ENCODE results near the gene PRMT3.
"Not testable (repeated sequence)": the region's sequence is repeated elsewhere in the genome, so short reads cannot be mapped to it uniquely, and the experiment has no call there.

PRMT3 gene

DNA sequence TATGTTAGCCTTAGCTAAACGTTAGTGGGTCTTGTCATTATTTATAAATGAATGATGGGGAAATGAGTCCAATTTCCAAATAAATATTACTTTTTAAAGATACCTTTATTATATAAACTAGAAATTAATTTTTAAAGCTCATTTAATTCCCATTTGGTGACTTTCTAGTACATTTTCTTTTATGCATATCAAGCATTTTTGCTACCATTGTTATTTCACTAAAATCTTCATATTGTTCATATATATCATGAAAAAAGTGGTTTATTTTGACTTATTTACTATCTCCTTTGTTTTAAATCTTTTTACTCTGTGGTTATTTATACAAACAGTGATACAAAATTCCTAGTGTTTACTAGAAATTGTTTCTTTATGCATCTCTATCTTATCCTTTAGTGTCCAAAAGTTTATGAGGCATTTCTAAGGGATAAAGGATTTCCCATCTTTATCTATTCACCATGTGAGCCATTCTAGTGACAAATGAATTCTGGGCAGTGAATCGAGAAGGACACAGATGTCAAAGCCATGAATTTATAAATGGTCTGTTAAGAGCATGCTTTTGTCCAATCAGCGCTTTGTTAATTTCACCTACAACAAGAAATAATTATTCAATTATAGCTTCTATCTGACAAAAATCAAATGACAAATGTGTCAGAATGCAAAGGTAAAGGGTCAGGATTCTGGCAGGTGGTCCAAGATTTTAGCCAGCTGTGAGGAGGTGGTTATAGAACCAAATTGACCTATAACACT is 70.6 kb downstream of the PRMT3 start:
- no peak for DNase-seq (ENCODE audit: low spot score)

DNA sequence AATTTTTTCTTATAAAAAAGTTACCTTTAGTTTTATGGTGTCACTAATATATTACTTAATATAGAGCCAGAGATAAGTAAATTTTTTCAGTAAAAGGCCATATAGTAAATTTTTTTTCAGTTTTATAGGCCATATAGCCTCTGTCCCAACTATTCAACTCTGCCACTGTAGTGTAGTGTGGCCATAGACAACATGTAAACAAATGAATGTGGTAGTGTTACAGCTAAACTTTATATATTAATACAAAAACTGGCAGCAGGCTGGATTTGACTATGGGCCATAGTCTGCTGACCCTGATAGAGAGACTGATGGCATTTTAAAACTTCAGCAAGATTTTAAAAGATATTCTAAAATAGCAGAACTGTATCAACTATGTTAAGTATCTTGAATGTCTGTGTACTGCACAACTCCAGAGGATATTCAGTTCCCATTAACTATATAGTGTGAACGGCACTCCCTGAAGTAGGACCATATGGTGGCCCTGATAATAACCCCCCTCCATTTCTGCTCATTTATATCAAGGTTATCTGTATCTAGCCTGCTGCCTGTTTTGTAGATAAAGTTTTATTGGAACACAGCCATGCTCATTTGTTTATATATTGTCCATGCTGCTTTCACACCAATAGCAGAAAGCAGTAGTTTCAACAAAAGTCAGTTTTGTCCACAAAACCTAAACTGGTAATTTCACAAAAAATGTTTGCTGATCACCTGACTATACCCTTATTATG is 71.6 kb downstream of the PRMT3 start:
- DNase-seq (ENCODE audit: low spot score) = peak; percentile 95

DNA sequence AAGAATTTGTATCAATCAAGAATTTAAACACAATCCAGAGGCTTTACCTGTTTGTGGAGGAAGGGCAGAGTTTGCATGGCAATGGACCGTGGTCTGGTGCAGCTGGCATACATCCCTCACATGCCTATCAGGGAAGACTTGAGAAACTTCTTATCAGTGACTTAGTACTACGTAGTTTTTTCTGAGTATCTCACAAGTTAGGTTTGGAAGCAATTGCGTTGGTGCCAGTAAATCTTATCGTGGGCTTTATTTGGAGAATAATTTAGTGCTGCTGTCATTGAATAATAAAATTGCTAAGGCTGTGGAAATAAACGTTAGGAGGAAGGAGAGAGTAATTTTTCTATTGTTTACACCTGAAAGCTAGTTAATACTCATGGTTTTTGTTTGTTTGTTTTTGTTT is 72.3 kb downstream of the PRMT3 start:
- peak; percentile 86 for DNase-seq (ENCODE audit: low spot score)

DNA sequence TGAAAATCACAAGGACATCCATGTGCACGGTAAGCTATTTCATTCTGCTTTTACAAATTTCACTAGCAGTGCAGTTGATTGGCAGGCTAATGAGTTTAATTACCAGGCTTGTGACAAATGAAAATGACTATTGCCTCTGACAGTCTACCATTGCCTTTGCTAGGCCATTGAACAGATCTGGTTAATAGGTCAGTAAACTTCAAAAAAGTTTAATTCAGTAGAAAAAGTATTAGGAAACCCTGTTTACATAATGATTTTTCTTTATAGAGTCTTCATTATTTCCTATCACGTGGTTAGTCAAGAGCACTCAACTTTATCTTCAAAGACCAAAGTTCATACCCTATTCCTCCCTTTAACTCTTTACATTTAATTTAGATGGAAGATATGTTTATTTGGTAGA is 77.0 kb downstream of the PRMT3 start:
- DNase-seq (ENCODE audit: low spot score) = no peak

DNA sequence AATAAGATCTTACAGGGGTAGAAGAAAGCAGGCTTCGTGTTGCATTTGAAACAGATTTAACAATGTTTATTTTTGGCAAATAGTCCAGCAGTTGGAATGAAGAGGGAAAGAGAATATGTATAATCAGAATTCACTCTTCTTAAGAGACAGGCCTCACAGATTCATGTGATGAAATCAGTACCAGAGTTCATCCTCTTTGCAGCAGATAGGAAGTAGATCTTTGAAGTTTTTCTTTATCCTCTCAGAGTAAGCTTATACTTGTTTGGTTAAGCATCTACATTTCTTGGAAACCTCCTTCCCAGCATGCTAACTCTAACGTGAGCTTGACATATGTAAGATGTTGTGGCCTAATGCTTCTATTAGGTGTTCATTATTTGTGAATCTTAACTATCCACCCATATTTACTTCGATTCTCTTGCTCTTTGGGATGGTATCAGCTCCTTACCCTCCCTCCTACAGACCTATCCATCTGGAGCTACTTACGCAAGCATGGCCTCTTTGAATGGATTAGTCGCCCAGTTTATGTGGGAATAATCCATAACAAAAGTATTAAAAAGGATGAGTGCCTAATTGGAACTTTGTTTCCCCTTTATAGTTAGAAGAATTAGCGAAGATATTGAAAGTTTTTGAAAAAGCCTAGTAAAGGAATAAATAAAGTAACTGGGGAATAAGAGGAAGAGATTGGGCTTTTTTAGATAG is 80.1 kb downstream of the PRMT3 start:
- no peak for DNase-seq (ENCODE audit: low spot score)

DNA sequence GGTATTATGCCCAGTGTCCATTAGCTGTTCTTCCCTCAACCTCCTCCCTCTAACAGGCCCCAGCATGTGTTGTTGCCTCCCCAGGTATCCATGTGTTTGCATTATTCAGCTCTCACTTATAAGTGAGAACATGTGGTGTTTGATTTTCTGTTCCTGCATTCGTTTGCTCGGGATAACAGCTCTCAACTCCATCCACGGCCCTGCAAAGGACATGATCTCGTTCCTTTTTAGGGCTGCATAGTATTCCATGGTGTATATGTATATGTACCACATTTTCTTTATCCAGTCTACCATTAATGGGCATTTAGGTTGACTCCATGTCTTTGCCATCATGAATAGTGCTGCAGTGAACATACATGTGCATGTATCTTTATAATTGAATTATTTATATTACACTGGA is 82.8 kb downstream of the PRMT3 start:
- no peak for DNase-seq (ENCODE audit: low spot score)

DNA sequence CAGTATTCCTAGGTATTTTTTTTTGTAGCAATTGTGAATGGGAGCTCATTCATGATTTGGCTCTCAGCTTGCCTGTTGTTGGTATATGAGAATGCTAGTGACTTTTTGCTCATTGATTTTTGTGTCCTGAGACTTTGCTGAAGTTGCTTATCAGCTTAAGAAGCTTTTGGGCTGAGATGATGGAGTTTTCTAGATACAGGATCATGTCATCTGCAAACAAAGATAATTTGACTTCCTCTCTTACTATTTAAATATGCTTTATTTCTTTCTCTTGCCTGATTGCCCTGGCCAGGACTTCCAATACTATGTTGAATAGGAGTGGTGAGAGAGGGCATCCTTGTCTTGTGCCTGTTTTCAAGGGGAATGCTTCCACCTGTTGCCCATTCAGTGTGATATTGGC is 84.4 kb downstream of the PRMT3 start:
- not testable (repeated sequence) for DNase-seq (ENCODE audit: low spot score)

DNA sequence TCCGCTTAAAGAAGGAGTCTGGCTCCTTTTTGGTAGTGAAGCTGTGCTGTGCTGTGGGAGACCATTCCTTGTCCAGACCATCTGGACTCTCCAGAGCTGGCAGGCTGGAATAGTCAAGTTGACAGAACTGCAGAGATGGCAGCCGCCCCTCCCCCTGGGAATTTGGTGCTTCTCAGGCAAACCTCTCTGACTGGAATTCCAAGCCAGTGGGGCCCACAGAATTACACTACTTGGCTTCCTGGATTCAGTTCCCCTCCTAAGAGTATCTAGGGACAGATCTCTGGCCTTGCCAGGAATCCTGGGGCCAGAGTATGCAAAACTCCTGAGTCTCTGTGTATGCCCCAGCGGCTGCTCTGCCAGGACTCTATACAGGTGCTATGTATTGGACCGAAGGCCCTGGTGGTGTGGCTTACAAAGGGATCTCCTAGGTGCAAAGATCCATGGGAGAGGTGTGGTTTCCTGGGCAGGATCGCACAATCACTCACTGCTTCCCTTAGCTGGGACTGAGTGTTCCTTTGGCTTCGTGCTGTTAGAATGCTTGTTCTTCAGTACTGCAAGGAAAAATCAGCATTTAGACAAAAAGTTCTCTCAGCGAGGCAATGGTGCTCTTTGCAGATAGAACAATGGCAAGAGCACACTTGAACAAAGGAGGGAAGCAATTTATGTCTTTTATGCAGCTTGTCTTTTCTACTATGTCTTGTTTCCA is 86.8 kb downstream of the PRMT3 start:
- no peak for DNase-seq (ENCODE audit: low spot score)

DNA sequence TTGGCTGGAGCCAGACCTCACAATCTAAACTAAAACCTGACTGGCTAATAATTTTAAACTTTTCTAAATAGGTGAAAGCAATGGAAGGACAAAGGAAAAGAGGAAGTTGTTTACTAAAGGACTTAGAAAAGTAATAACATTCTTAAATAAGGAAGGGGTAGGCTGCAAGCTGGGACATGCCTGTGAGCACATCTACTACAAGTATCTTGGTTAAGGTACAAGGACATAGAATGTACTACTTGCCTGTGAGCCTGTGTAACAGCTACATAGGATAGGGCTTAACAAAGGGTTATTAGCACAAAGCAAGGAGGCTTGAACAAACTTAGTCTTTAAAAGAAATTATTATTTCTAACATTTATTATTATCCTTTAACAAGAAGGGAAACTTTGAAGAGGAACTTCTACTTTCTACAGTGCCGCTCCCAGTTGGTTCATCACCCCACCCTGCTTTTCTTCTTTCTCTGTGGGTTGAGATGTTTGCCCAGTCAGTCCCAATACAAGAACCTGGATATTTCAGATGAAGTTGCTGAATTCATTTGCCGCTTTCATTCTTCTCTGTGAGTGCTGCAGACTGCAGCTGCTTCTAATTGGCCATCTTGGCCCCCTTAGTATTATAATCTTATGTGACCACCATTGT is 87.5 kb downstream of the PRMT3 start:
- no peak for DNase-seq (ENCODE audit: low spot score)

DNA sequence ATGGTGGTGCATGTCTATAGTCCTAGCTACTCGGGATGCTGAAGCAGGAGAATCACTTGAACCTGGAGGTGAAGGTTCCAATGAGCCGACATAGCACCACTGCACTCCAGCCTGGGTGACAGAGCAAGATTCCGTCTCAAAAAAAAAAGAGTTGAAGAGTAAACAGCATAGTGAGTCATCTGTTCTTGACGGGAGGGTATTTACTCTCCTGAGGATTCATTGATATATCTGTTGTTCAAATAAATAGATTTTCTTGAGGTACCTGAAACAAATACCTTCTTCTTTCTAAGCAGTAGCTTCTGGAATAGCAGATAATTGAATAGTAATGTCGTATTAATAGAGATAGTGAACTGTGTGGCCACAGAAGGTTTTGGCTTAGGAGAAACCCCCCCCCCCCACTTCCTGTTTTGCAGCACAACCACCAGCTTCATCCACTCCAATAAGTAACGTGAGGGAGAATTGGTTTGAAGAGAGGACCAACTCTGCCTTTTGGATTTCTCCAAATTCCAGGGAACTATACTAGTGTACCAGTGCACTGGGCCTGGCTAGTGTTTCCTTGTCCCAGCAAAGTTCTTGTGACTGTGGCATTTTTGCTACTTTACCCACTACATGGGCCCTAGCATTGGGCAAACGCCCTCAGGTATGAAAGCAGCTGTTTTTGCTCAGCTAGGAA is 90.0 kb downstream of the PRMT3 start:
- peak; percentile 71 for DNase-seq (ENCODE audit: low spot score)

DNA sequence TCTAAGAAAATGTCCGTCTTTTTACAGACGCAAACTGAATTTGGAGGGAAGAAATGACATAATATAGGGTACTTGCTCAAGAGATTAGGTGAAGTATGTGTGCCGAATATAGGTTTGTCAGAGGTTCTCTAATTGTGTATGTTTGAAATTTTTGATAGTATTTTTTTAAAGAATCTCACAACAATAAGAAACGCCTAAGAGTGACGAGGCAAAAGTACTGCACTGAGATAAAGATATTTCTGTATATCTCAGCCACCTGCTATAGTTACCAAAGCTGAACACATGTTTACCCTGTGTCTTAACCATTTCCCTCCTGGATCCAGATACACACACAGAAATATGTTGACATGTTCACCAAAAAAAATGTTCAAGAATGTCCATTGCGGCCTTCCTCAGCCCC is 92.0 kb downstream of the PRMT3 start:
- DNase-seq (ENCODE audit: low spot score) = peak; percentile 64

DNA sequence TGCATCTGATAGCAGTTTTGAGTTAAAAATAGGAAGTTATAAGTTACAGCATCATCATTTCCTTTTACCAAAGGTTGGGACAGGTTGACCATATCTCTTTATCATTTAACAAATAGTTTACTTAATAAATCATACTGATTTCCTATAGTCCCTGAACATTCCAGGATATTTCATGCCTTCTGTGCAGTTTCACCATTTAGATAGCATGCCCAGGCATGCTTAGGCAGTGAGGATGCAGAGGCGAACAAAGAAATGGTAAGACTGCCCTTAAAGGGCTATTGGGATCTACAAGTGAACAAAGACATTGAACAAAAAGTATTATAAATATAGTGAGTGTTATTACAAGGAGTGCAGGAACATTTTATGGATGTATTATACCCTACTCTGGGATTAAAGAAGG is 96.4 kb downstream of the PRMT3 start:
- DNase-seq (ENCODE audit: low spot score) = no peak

DNA sequence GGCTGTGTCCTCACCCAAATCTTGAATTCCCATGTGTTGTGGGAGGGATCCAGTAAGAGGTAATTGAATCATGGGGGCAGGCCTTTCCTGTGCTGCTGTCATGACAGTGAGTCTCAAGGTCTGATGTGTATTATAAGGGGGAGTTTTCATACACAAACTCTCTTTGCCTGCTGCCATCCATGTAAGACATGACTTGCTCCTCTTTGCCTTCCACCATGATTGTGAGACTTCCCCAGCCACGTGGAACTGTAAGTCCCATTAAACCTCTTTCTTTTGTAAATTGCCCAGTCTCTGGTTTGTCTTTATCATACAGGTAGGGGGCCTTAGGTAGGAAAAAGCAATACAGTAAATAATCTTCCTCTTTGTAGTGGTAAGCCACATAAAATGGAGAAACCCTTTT is 96.9 kb downstream of the PRMT3 start:
- not testable (repeated sequence) for DNase-seq (ENCODE audit: low spot score)

DNA sequence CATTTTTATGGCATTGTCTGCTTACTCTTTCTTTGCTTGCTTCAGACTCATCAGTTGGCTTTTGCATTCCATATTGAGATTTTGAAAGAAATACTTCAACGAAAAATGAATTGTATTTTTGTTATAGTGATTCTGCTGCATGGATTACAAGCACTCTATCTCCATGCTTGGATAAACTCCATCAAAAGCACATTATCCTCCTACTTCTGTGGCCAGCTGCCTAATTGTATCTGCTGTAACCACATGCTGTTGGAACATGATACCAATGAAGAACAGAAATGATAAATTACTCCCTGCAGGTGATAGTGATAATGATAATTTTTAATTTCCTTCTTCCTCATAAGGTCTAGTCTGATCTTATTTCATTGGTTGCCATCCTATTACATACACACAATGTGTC is 100.8 kb downstream of the PRMT3 start:
- peak; percentile 44 for DNase-seq (ENCODE audit: low spot score)

DNA sequence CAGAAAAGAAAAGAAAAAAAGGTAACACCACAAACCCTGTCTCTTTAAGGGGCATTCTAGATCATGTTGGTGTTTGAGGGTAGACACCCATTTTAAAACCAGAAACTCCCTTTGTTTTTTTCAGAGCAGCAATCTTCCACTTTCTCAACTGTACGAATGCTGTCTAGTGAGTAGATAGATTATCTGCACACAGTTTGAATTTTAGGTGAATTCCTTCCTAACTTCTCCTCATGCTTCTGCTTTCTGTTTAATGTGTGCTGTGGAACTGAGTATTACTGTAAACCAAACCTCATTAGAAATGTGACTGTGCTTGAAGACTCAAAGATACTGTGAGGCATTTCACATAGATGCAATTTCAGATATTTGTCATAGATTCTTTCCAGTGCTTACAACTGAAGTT is 102.4 kb downstream of the PRMT3 start:
- no peak for DNase-seq (ENCODE audit: low spot score)

DNA sequence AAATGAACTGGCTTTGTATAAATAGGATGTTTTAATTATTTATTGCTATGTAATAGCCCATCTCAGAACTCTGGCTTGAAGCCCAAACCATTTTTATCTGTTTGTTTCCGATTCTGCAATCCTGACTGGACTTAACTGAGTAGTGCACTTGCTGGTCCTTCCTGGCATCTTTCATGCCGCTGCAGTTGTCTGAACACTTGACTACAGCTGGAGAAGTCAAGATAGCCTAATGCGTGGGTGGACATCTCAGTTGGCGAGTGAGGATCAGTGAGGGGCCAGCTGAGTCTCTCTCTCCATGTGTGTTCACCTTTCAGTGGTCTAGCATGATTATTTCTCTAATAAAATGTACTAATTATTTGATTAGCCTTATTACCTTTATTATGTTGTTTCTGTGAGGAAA is 105.8 kb downstream of the PRMT3 start:
- peak; percentile 89 for DNase-seq (ENCODE audit: low spot score)

DNA sequence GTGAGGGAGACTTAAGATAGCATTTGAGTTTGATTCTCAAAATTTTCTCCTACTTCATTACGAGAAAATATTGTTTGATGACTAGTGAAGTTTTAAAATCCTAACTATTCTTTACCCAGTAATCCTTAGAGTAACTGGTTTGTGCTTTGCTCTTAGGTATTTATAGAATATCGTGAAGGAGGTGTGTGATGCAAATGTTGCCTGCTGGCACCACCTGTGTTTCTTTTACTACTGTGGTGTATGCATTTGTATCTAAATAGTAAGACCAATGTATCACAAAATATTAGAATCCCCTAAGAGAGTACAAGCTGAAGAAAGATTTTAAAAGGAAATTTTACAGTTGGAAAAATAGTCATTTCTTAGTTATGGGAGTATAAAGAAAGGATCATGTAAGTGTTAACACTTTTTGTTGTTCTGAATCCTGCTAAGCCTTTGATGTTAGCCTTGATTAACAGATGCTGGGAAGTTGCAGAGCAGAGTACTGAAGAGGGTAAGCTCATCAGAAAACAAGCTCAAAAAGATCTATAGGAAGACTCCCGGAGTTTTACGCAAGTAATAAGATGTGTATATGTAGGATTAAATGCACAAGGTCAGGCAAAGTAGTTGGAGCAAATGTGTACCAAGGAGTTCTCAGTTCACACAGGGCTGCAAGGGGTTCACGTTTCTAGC is 109.7 kb downstream of the PRMT3 start:
- no peak for DNase-seq (ENCODE audit: low spot score)

DNA sequence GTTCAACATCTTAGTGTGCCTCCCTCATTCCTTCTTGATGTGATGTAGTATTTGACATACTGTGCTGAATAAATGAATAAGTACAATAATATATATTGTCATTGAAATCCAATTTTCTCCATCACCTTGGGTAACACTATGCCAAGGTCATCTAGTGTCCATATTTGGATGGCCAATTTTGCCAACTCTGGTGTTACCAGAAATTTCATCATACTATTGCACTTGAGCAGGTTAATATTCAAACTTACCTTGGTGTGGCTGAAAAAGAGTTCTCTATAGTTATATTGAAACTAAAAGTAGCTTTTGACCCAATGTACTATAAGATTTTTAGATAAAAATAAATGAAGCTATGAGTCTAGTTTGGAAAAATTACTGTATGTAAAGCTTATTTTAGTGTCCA is 113.7 kb downstream of the PRMT3 start:
- no peak for DNase-seq (ENCODE audit: low spot score)

DNA sequence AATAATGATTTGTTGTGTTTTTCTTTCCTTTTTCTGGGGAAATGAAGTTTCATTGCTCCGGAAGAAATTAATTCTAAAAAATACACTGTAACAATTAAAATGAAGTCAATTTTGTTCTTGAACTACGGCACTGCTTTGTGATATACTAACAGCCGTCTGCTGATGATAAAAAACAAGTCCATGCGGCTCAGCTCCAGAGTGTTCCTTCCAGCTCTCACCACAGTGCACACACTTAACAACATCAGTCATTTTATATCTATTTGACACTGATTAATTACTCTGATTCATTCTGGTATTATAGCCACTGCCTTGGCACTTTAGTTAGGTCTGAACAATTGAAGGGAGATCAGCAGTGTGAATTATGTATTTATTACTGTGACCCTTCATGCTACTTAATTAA is 114.5 kb downstream of the PRMT3 start:
- no peak for DNase-seq (ENCODE audit: low spot score)

DNA sequence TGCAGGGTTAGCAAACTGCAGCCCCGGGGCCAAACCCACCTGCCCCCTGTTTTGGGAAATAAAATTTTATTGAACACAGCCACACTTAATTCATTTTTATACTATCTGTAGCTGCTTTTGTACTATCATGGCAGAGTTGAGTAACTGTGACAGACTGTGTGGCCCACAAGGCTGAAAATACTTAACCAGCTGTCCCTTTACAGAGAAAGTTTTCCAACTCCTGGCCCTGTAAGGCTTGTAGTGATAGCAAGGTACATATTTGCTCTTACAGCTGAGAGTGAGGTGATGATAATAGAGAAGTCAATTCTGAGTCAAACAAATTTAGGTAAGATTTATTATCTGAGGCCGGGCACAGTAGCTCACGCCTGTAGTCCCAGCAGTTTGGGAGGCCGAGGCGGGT is 124.5 kb downstream of the PRMT3 start:
- no peak for DNase-seq (ENCODE audit: low spot score)

DNA sequence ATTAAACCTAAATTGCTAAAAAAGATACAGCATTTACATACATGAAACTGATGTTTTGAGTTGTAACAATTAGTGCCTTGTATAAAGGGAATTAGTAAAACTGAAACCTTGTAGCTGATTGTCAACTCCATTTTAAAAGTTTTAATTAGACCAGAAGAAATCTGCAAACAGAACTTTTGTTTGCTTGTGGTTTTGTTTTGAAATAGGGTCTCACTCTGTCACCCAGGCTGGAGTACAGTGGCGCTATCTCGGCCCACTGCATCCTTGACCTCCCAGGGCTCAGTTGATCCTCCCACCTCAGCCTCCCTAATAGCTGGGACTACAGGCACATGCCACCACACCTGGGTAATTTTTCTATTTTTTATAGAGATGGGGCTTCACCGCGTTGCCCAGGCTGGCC is 125.4 kb downstream of the PRMT3 start:
- no peak for DNase-seq (ENCODE audit: low spot score)
